ENCODE data around the gene KCNJ14. TPM values are rescaled to one million over a fixed set of nuclear protein-coding genes. Genes with fewer than 3 reads are reported as not detected.
A peak's percentile ranks its signal among the peaks of the same experiment; 100 is the strongest.

KCNJ14 gene
- polyA plus RNA-seq, 1 donor, result 0.70 TPM

DNA sequence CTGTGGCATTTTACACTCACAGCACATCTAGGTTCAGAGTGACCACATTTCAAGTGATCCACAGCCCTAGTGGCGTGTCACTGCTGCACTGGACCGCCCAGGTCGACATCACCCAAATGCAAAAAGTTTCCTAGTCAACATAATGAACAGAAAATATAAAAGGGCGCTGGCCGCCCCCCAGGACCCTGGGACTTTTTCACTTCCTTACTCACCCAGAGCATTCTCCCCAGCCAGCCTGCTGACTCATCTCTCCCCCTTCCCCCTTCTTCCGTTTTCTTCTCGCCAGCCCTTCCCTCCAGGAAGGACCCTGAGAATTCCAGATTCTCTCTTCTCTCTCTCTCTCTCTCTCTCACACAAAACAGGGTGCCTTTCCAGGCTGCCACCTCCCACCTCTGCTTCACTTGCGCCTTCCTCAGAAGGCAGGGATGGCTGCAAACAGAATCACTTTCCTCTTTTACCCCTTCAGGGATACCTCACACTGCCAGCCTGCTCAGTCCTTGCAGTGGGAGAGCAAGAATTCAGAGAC lies 30.6 kb upstream of the KCNJ14 start:
- no peak overlapping the region for H3K4me3 ChIP-seq (ENCODE audit: low read length)
- no peaks in the 10 kb centered on the region for H3K27me3 ChIP-seq (ENCODE audit: control insufficient read depth, insufficient read depth, low read length)
- H3K4me1 ChIP-seq (ENCODE audit: control insufficient read depth, insufficient read depth, low read length), result no peaks in the 10 kb centered on the region
- no peaks in the 10 kb centered on the region for H3K9me3 ChIP-seq (ENCODE audit: control insufficient read depth, low read depth, low read length)
- H3K27ac ChIP-seq (ENCODE audit: low read length), result no peak overlapping the region
- H3K36me3 ChIP-seq (ENCODE audit: control insufficient read depth, insufficient read depth, low read length), result no peaks in the 10 kb centered on the region
- peak in 1 of 2 donors; percentile 29 for DNase-seq
- no CpG with 5 or more reads among the region's 8 CpGs for WGBS (ENCODE audit: insufficient coverage, low lambda C conversion rate)

DNA sequence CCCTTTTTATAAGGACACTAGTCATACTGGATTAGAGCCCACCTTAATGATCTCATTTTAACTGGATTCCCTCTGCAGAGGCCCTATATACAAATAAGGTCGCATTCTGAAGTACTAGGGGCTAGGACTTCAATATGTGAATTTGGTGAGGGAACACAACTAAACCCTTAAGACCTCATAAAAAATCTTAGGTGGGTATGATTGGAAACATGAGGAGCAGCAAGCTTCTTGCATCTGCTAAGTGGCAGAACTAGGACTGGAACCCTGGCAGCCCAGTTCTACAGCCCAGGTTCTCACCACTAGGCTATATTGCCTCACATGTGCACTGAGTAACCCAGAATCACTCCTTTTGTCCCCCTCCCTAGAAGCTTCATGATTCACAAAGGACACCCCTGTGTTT lies 26.7 kb upstream of the KCNJ14 start:
- H3K9me3 ChIP-seq (ENCODE audit: control insufficient read depth, low read depth, low read length), result no peaks in the 10 kb centered on the region
- no CpG with 5 or more reads among the region's 1 CpG for WGBS (ENCODE audit: insufficient coverage, low lambda C conversion rate)
- no peaks in the 10 kb centered on the region for H3K4me1 ChIP-seq (ENCODE audit: control insufficient read depth, insufficient read depth, low read length)
- no peak for DNase-seq
- no peak overlapping the region for H3K4me3 ChIP-seq (ENCODE audit: low read length)
- no peaks in the 10 kb centered on the region for H3K36me3 ChIP-seq (ENCODE audit: control insufficient read depth, insufficient read depth, low read length)
- no peak overlapping the region for H3K27ac ChIP-seq (ENCODE audit: low read length)
- no peaks in the 10 kb centered on the region for H3K27me3 ChIP-seq (ENCODE audit: control insufficient read depth, insufficient read depth, low read length)

DNA sequence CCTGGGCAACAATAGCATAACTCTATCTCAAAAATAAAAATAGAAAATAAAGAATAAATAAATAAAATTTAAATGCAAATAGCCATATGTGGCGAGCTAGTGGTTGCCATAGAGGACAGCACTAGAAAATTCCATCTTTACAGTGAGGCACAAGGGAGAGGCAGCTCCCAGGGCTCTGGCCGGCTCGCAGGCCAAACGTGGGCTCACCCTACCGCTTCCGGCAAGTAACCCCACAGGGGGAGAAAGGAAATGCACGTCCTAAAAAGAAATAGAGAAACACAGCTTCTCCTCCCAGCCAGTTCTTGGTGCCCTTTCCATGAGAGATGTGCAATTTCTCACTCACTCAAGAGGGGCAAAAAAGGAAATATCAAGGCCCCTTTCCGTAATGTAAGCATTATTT lies 22.0 kb upstream of the KCNJ14 start:
- Histone ChIP-seq H3K27me3 (ENCODE audit: control insufficient read depth, insufficient read depth, low read length) (peaks cover 11% of the 10 kb centered on the region), H3K36me3 (ENCODE audit: control insufficient read depth, insufficient read depth, low read length) (no peaks in the 10 kb centered on the region), H3K4me3 (ENCODE audit: low read length) (no peak overlapping the region), H3K9me3 (ENCODE audit: control insufficient read depth, low read depth, low read length) (no peaks in the 10 kb centered on the region), H3K4me1 (ENCODE audit: control insufficient read depth, insufficient read depth, low read length) (no peaks in the 10 kb centered on the region), H3K27ac (ENCODE audit: low read length) (no peak overlapping the region)
- no peak for DNase-seq
- 83% methylated on average over 1 of the region's 8 CpGs for WGBS (ENCODE audit: insufficient coverage, low lambda C conversion rate)

DNA sequence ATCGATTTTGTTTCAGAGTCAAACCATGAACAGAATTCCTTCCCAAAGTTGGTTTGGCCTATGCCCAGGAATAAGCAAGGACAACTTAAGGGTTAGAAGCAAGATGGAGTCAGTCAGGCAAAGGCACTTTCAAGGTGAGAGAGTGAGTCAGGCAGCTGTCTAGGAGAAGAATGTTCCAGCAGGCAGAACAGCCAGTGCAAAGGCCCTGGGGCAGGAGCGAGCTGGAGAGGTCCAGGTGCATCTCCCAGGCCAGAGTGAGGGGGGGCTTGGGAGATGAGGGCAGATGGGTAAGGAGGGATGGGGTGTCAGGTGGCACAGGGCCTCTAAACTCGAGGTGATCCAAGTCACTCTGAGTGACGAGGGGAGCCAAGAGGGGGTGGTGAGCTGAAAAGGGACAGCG lies 18.8 kb upstream of the KCNJ14 start:
- H3K27ac ChIP-seq (ENCODE audit: low read length), result no peak overlapping the region
- WGBS (ENCODE audit: insufficient coverage, low lambda C conversion rate), result 94% methylated on average over 2 of the region's 5 CpGs

DNA sequence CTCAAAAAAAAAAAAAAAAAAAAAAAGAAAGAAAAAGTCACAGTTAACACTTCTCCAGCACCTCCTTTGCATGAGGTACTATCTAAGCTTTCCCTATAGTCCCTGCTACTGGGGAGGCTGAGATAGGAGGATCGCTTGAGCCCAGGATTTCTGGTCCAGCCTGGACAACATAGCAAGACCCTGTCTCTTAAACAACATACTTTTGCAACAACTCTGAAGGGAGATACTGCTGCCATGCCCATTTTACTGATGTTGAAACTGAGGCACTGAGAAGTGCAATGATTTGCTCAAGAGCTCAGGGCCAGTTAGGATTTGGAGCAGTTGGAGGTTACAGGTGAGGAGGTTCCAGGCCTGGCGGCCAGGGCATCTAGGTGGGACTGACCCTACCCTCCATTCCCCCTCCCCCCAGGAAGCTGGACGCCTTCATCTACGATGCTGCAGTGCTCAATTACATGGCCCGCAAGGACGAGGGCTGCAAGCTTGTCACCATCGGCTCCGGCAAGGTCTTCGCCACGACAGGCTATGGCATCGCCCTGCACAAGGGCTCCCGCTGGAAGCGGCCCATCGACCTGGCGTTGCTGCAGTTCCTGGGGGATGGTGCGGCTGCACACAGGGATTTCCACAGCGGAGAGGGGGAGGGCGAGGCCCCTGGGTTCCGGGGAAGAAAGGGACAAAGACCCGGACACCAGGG lies 13.9 kb upstream of the KCNJ14 start:
- Histone ChIP-seq H3K36me3 (ENCODE audit: control insufficient read depth, insufficient read depth, low read length) (no peaks in the 10 kb centered on the region), H3K4me3 (ENCODE audit: low read length) (no peak overlapping the region), H3K27me3 (ENCODE audit: control insufficient read depth, insufficient read depth, low read length) (peaks cover 48% of the 10 kb centered on the region), H3K4me1 (ENCODE audit: control insufficient read depth, insufficient read depth, low read length) (peaks cover 8% of the 10 kb centered on the region), H3K9me3 (ENCODE audit: control insufficient read depth, low read depth, low read length) (peaks cover 11% of the 10 kb centered on the region), H3K27ac (ENCODE audit: low read length) (no peak overlapping the region)
- DNase-seq, result no peak
- WGBS (ENCODE audit: insufficient coverage, low lambda C conversion rate), result no CpG with 5 or more reads among the region's 20 CpGs

More for the DNA sequence above, 18.8 kb upstream of the KCNJ14 start:
- H3K9me3 ChIP-seq (ENCODE audit: control insufficient read depth, low read depth, low read length), result no peaks in the 10 kb centered on the region
- DNase-seq, result no peak
- no peaks in the 10 kb centered on the region for H3K4me1 ChIP-seq (ENCODE audit: control insufficient read depth, insufficient read depth, low read length)
- H3K4me3 ChIP-seq (ENCODE audit: low read length), result no peak overlapping the region
- peaks cover 29% of the 10 kb centered on the region for H3K27me3 ChIP-seq (ENCODE audit: control insufficient read depth, insufficient read depth, low read length)
- H3K36me3 ChIP-seq (ENCODE audit: control insufficient read depth, insufficient read depth, low read length), result no peaks in the 10 kb centered on the region

DNA sequence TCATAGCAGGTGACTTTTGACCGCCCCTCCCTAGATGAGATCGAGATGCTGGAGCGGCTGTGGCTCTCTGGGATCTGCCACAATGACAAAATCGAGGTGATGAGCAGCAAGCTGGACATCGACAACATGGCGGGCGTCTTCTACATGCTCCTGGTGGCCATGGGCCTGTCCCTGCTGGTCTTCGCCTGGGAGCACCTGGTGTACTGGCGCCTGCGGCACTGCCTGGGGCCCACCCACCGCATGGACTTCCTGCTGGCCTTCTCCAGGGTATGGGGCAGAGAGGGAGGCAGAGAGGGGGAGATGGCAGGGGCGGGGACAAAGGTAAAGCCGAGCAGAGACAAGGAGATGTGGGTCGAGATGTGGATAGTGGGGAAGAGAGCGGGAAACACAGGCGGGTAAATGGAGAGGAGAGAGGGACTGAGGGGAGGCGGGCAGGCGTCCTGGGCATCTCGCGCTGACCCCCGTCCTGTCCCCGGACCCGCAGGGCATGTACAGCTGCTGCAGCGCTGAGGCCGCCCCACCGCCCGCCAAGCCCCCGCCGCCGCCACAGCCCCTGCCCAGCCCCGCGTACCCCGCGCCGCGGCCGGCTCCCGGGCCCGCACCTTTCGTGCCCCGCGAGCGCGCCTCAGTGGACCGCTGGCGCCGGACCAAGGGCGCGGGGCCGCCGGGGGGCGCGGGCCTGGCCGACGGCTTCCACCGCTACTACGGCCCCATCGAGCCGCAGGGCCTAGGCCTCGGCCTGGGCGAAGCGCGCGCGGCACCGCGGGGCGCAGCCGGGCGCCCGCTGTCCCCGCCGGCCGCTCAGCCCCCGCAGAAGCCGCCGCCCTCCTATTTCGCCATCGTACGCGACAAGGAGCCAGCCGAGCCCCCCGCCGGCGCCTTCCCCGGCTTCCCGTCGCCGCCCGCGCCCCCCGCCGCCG lies 13.0 kb upstream of the KCNJ14 start:
- Histone ChIP-seq H3K9me3 (ENCODE audit: control insufficient read depth, low read depth, low read length) (peaks cover 11% of the 10 kb centered on the region), H3K27ac (ENCODE audit: low read length) (no peak overlapping the region), H3K4me1 (ENCODE audit: control insufficient read depth, insufficient read depth, low read length) (peaks cover 11% of the 10 kb centered on the region), H3K36me3 (ENCODE audit: control insufficient read depth, insufficient read depth, low read length) (peaks cover 3% of the 10 kb centered on the region), H3K4me3 (ENCODE audit: low read length) (no peak overlapping the region), H3K27me3 (ENCODE audit: control insufficient read depth, insufficient read depth, low read length) (peaks cover 44% of the 10 kb centered on the region)
- no CpG with 5 or more reads among the region's 94 CpGs for WGBS (ENCODE audit: insufficient coverage, low lambda C conversion rate)
- no peak for DNase-seq

DNA sequence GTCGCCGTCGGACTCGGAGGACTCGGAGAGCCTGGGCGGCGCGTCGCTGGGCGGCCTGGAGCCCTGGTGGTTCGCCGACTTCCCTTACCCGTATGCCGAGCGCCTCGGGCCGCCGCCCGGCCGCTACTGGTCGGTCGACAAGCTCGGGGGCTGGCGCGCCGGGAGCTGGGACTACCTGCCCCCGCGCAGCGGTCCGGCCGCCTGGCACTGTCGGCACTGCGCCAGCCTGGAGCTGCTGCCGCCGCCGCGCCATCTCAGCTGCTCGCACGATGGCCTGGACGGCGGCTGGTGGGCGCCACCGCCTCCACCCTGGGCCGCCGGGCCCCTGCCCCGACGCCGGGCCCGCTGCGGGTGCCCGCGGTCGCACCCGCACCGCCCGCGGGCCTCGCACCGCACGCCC lies 12.1 kb upstream of the KCNJ14 start:
- DNase-seq, result no peak
- H3K27me3 ChIP-seq (ENCODE audit: control insufficient read depth, insufficient read depth, low read length), result peaks cover 41% of the 10 kb centered on the region
- peaks cover 11% of the 10 kb centered on the region for H3K9me3 ChIP-seq (ENCODE audit: control insufficient read depth, low read depth, low read length)
- no peak overlapping the region for H3K27ac ChIP-seq (ENCODE audit: low read length)
- H3K36me3 ChIP-seq (ENCODE audit: control insufficient read depth, insufficient read depth, low read length), result peaks cover 12% of the 10 kb centered on the region
- H3K4me3 ChIP-seq (ENCODE audit: low read length), result no peak overlapping the region
- H3K4me1 ChIP-seq (ENCODE audit: control insufficient read depth, insufficient read depth, low read length), result peaks cover 11% of the 10 kb centered on the region
- WGBS (ENCODE audit: insufficient coverage, low lambda C conversion rate), result no CpG with 5 or more reads among the region's 60 CpGs

DNA sequence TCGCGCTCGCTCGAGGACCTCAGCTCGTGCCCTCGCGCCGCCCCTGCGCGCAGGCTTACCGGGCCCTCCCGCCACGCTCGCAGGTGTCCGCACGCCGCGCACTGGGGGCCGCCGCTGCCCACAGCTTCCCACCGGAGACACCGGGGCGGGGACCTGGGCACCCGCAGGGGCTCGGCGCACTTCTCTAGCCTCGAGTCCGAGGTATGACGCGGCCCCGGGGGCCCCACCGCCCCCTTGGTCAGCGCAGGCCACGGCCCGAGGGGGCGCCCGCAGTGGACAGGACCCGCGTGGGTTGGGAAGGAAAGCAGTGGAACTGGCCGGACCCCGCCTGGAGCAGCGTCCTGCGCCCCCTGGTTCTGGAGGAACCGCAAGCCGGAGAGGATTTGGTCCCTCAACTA lies 11.6 kb upstream of the KCNJ14 start:
- Histone ChIP-seq H3K36me3 (ENCODE audit: control insufficient read depth, insufficient read depth, low read length) (peaks cover 17% of the 10 kb centered on the region), H3K4me3 (ENCODE audit: low read length) (no peak overlapping the region), H3K9me3 (ENCODE audit: control insufficient read depth, low read depth, low read length) (peaks cover 11% of the 10 kb centered on the region), H3K4me1 (ENCODE audit: control insufficient read depth, insufficient read depth, low read length) (peaks cover 11% of the 10 kb centered on the region), H3K27me3 (ENCODE audit: control insufficient read depth, insufficient read depth, low read length) (peaks cover 41% of the 10 kb centered on the region), H3K27ac (ENCODE audit: low read length) (no peak overlapping the region)
- no peak for DNase-seq
- no CpG with 5 or more reads among the region's 45 CpGs for WGBS (ENCODE audit: insufficient coverage, low lambda C conversion rate)

DNA sequence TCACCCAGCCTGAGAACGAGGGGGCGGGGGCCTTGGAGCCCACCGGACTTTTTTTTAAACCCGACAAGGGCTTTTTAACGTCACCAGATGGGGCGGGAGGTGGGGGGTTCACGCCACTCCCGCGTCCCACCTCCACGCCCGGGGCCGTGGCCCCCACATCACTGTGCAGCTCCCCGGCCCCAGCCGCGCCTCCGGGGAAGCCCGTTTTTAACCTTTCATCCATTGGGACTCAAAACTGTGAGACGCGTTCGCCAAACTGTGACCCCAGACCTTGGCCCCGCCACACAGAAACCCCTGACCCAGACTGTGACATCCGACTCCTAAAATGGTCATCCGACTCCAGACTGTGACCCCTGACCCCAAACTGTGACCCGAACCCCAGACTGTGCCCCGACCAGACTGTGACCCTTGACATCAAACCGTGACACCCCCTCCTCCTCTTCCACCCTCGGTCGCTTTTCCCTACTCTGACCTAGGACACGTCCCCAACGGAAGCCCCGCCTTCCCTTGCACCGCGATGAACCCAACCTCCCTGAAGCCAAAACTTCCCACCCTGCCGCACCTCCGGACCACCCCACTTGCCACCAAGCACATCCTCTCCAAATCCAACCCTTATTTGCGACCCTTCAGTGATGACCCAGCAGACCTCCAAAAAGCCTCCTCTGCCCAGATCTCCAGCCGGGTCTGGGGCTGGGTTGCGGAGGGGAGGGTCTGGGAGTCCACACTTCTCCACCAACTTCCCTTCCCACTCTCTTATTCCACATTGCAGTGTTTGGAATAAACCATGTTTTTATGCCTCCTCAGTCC lies 11.0 kb upstream of the KCNJ14 start:
- H3K4me3 ChIP-seq (ENCODE audit: low read length), result no peak overlapping the region
- peaks cover 21% of the 10 kb centered on the region for H3K36me3 ChIP-seq (ENCODE audit: control insufficient read depth, insufficient read depth, low read length)
- H3K27me3 ChIP-seq (ENCODE audit: control insufficient read depth, insufficient read depth, low read length), result peaks cover 40% of the 10 kb centered on the region
- no peak overlapping the region for H3K27ac ChIP-seq (ENCODE audit: low read length)
- DNase-seq, result no peak
- peaks cover 11% of the 10 kb centered on the region for H3K9me3 ChIP-seq (ENCODE audit: control insufficient read depth, low read depth, low read length)
- peaks cover 11% of the 10 kb centered on the region for H3K4me1 ChIP-seq (ENCODE audit: control insufficient read depth, insufficient read depth, low read length)
- 0% methylated on average over 4 of the region's 38 CpGs for WGBS (ENCODE audit: insufficient coverage, low lambda C conversion rate)

DNA sequence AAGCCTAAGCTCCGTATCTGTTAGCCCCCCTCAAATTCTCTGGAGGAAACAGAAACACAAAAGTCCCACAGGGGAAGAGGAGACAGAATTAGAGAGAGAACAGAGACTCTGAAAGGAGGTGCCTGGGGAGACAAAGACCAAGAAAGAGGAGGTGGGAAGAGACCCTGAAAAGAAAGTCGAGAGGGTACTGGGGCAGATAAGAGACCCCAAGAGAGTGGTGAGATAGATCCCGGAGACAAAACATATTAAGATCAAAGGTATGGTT lies 10.5 kb upstream of the KCNJ14 start:
- no peak overlapping the region for H3K27ac ChIP-seq (ENCODE audit: low read length)
- no peak for DNase-seq
- WGBS (ENCODE audit: insufficient coverage, low lambda C conversion rate), result 100% methylated on average over 1 of the region's 3 CpGs

More for the DNA sequence above, 10.5 kb upstream of the KCNJ14 start:
- Histone ChIP-seq H3K27me3 (ENCODE audit: control insufficient read depth, insufficient read depth, low read length) (peaks cover 38% of the 10 kb centered on the region), H3K36me3 (ENCODE audit: control insufficient read depth, insufficient read depth, low read length) (peaks cover 26% of the 10 kb centered on the region), H3K4me1 (ENCODE audit: control insufficient read depth, insufficient read depth, low read length) (peaks cover 11% of the 10 kb centered on the region), H3K4me3 (ENCODE audit: low read length) (no peak overlapping the region), H3K9me3 (ENCODE audit: control insufficient read depth, low read depth, low read length) (peaks cover 11% of the 10 kb centered on the region)

Data from large intestine (tissue), 3 donors.